Mucosa of descending colon (tissue), 3 donors: ENCODE data around the gene ATP5F1E. TPM values are rescaled to one million over a fixed set of nuclear protein-coding genes. Genes with fewer than 3 reads are reported as not detected.

Experiments used
- ATAC-seq: fragments of 200-7000 bp; cut with Tn5 transposase; one replicate; pipeline ENCODE4 v1.9.1; 2020; ENCODE audit warnings: mild to moderate bottlenecking, moderate library complexity
- DNase-seq, 3 donors: peaks; one replicate each; pipeline ENCODE4 v3.0.0-alpha.2; 2020
- H3K36me3 ChIP-seq: fragments of 200-600 bp; one replicate; pipeline ENCODE4 v1.8.0; 2021; ENCODE audit warnings: low read depth, mild to moderate bottlenecking
- H3K4me1 ChIP-seq: fragments of 200-600 bp; one replicate; pipeline ENCODE4 v1.8.0; 2021; ENCODE audit warnings: low read depth, mild to moderate bottlenecking
- H3K4me3 ChIP-seq: fragments of 200-600 bp; one replicate; pipeline ENCODE4 v1.8.0; 2021; ENCODE audit warnings: mild to moderate bottlenecking
- H3K9me3 ChIP-seq: fragments of 200-600 bp; one replicate; pipeline ENCODE4 v1.8.0; 2021; ENCODE audit warnings: mild to moderate bottlenecking
- CTCF ChIP-seq: fragments of 200-600 bp; IDR thresholded peaks from one replicate; pipeline ENCODE4 v1.8.0; 2022; ENCODE audit warnings: antibody characterized with exemption, mild to moderate bottlenecking
- intact Hi-C, 2 donors: fragments of 100-400 bp; cut with DNase I in 1 of 2; cut with micrococcal nuclease in 1 of 2; formaldehyde crosslinking; loops; one replicate each; pipeline versions ENCODE4 v1.11.0 to v1.11.1; 2022; cut with DNase I, micrococcal nuclease
- total RNA-seq, 3 donors: library from RNA; stranded (reverse); fragmentation: NEBNext Ultra II Directional in 2 of 3; extraction: Animal tissue kit (Norgen Biotek cat#: 25700) in 2 of 3; gene quantifications; one replicate each; pipeline versions ENCODE4 v1.2.1 to v1.2.4, GENCODE V29; 2021 to 2023
- donor health status: DM: no; HTN: no; CAD: no; lungs with moderate emphysema.
- donor health status: DM: no; HTN: no; CAD: no.
- donor health status: DM: no; HTN: yes; CAD: no.

The ATP5F1E gene
- total RNA-seq, 3 donors from 2014 or later, result 65.4 to 76.1 (median 71.3) TPM

DNA sequence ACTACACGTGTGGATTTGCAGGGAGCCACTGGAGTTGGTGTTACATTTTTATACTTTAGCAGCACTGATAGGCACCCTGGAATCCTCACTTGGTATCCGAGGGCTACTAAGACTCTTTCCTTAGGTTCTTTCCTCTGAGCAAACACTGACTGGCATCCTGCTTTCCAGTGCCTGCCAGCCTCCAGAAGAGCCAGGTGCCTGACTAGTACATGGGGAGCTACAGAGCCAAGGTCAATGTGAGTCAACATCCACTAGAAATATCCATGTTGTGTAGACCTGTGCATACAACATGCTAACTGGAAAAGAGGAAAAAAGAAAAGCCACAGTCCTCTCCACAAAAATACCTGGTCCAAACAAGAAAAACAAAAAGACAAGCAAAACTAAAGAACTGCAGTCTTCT, 7.0 kb downstream of the ATP5F1E start:
- intact Hi-C loops, result no loop called here
- no peaks in the 10 kb centered on the region for H3K36me3 ChIP-seq
- DNase-seq (no peak), ATAC-seq (no peak)
- no peaks in the 10 kb centered on the region for H3K9me3 ChIP-seq
- no peak for TF ChIP-seq CTCF
- peaks cover 21% of the 10 kb centered on the region for H3K4me1 ChIP-seq
- H3K4me3 ChIP-seq, result no peak overlapping the region

- Histone ChIP-seq H3K4me1 (peaks cover 11% of the 10 kb centered on the region), H3K9me3 (no peaks in the 10 kb centered on the region), H3K36me3 (no peaks in the 10 kb centered on the region), H3K4me3 (no peak overlapping the region)
- intact Hi-C loops, result no loop called here
- no peak for DNase-seq
- ATAC-seq, result no peak
- no peak for TF ChIP-seq CTCF
These were observed 8.0 kb downstream of the ATP5F1E start for GRCh38 chr20:59024111-59024530.

DNA sequence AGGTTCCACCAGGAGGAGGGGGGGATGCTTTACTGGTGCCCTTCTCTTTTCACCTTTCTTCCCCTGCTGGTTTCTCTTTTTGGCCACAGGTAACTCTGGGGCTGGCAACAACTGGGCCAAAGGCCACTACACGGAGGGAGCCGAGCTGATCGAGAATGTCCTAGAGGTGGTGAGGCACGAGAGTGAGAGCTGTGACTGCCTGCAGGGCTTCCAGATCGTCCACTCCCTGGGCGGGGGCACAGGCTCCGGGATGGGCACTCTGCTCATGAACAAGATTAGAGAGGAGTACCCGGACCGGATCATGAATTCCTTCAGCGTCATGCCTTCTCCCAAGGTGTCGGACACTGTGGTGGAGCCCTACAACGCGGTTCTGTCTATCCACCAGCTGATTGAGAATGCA, 8.5 kb downstream of the ATP5F1E start:
- TF ChIP-seq CTCF, result no peak
- DNase-seq, result no peak
- ATAC-seq, result no peak
- Histone ChIP-seq H3K4me1 (peaks cover 8% of the 10 kb centered on the region), H3K9me3 (no peaks in the 10 kb centered on the region), H3K4me3 (no peak overlapping the region), H3K36me3 (no peaks in the 10 kb centered on the region)
- intact Hi-C loops, result no loop called here

DNA sequence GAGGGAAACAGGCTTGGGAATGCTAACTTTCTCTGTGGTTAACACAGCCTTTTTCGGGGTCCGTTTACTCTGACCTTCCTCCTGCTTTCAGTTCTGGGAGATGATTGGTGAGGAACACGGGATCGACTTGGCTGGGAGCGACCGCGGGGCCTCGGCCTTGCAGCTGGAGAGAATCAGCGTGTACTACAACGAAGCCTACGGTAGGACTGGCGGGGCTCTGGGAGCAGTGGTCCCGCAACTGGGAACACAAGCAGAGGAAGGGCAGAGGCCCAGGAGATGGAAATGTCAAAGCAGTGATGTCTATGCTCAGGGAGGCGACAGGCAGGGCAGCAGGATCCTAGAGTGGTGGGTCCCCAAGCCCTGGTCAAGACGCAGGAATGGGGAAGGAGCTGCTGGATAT, 9.4 kb downstream of the ATP5F1E start:
- H3K36me3 ChIP-seq, result no peaks in the 10 kb centered on the region
- H3K4me1 ChIP-seq, result peaks cover 2% of the 10 kb centered on the region
- H3K9me3 ChIP-seq, result no peaks in the 10 kb centered on the region
- TF ChIP-seq CTCF, result no peak
- intact Hi-C loops, result no loop called here
- DNase-seq (no peak), ATAC-seq (no peak)
- no peak overlapping the region for H3K4me3 ChIP-seq

- TF ChIP-seq CTCF, result no peak
- no peaks in the 10 kb centered on the region for H3K9me3 ChIP-seq
- H3K36me3 ChIP-seq, result no peaks in the 10 kb centered on the region
- no peaks in the 10 kb centered on the region for H3K4me1 ChIP-seq
- intact Hi-C loops, result no loop called here
- H3K4me3 ChIP-seq, result no peak overlapping the region
- no peak for DNase-seq
- no peak for ATAC-seq
These were observed 11.1 kb downstream of the ATP5F1E start for GRCh38 chr20:59020938-59021551.

DNA sequence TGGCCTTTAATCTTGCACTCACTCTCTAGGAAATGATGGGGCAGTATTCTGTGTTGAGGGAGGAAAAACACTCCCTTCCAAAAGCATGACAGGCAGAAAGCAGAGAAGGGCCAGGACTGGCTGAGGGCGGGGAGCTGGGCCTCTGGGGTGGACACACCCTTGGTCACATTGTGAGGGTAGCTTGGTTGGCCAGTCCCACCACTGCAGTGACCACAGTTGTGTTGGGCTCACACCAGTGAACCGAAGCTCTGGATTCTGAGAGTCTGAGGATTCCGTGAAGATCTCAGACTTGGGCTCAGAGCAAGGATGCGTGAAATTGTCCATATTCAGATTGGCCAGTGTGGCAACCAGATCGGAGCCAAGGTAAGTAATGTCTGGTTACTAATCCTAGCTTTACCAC, 12.9 kb downstream of the ATP5F1E start, which contains the start of gene TUBB1:
TSS of gene TUBB1 (plus strand) at position 213 of the 400 bp plus-strand sequence. CDS start at position 307, 94 bp downstream.
- DNase-seq (peak in 1 of 3 donors; percentile 0), ATAC-seq (no peak)
- no peak for TF ChIP-seq CTCF
- Histone ChIP-seq H3K4me3 (no peak within 1 kb of the TSS), H3K9me3 (no peaks in the 10 kb centered on the region), H3K36me3 (no peaks in the 10 kb centered on the region), H3K4me1 (no peaks in the 10 kb centered on the region)
- intact Hi-C loops, result no loop called here
